Stomach (tissue), 4 donors: Measurements from ENCODE around the gene ADD2.

ENCODE experiments used
- CTCF ChIP-seq, 7 experiments: fragments of 450-650 bp in 4 of 7; fragments of 200-600 bp in 3 of 7; sonication (generic) in 3 of 7; IDR thresholded peaks; one replicate each; pipeline ENCODE4 v1.5.1; 2016 to 2019; ENCODE audit warnings: antibody characterized with exemption in 7 of 7, control low read depth in 2 of 7, mild to moderate bottlenecking in 1 of 7
- POLR2A ChIP-seq, 4 donors: fragments of 450-650 bp; IDR thresholded peaks; one replicate each; pipeline ENCODE4 v1.6.1; 2016; ENCODE audit warnings: antibody characterized with exemption in 4 of 4, control low read depth in 2 of 4, mild to moderate bottlenecking in 1 of 4, moderate library complexity in 1 of 4

GRCh38 chr2:70633508-70633907, 134.5 kb downstream of the ADD2 start:
- TF ChIP-seq CTCF (IDR thresholded peaks at IDR 0.05): no peak
- TF ChIP-seq POLR2A (IDR thresholded peaks at IDR 0.05): no peak
